ENCODE results near the gene KDM6B. TPM values are rescaled to one million over a fixed set of nuclear protein-coding genes. Genes with fewer than 3 reads are reported as not detected.

Gene KDM6B
- total RNA-seq, 1 experiment from 2014 or later: 29.0 TPM

DNA sequence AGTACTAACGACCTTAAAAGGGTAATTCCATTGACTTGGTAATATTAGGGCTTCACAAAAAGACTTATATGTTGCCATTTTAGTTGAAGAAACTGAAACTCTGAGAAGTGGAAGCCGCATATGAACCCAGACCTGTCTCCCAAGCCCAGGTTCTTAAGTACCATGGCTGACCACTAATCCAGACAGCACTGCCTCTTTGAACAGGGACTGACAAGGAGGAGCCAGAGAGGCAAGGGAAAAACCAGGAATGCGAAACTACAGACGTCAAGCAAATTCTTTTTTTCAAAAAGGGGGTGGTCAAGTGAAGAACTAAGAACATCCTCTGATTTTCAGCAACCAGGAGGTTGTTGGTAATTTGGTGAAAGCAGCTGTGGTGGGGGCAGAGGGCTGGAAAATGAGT is 39.0 kb downstream of the KDM6B start:
- Mint-ChIP-seq H3K4me3 (ENCODE audit: low read depth, unreplicated experiment) (no peak overlapping the region), H3K27me3 (ENCODE audit: unreplicated experiment) (no peaks in the 10 kb centered on the region), H3K4me1 (ENCODE audit: low read depth, unreplicated experiment) (no peaks in the 10 kb centered on the region), H3K27ac (ENCODE audit: unreplicated experiment) (no peak overlapping the region), H3K9me3 (ENCODE audit: low read depth, unreplicated experiment) (no peaks in the 10 kb centered on the region), H3K36me3 (ENCODE audit: insufficient read depth, unreplicated experiment) (no peaks in the 10 kb centered on the region)
- DNase-seq: no peak
- intact Hi-C loops (cut with micrococcal nuclease; ENCODE audit: unreplicated experiment): no loop called here
- BruUV-seq (replicated peaks): no TSS peak
- CTCF ChIA-PET: no interaction called here
- TF ChIP-seq, protein P1, sequence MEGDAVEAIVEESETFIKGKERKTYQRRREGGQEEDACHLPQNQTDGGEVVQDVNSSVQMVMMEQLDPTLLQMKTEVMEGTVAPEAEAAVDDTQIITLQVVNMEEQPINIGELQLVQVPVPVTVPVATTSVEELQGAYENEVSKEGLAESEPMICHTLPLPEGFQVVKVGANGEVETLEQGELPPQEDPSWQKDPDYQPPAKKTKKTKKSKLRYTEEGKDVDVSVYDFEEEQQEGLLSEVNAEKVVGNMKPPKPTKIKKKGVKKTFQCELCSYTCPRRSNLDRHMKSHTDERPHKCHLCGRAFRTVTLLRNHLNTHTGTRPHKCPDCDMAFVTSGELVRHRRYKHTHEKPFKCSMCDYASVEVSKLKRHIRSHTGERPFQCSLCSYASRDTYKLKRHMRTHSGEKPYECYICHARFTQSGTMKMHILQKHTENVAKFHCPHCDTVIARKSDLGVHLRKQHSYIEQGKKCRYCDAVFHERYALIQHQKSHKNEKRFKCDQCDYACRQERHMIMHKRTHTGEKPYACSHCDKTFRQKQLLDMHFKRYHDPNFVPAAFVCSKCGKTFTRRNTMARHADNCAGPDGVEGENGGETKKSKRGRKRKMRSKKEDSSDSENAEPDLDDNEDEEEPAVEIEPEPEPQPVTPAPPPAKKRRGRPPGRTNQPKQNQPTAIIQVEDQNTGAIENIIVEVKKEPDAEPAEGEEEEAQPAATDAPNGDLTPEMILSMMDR (IDR thresholded peaks at IDR 0.05; ENCODE audit: unreplicated experiment): no peak

DNA sequence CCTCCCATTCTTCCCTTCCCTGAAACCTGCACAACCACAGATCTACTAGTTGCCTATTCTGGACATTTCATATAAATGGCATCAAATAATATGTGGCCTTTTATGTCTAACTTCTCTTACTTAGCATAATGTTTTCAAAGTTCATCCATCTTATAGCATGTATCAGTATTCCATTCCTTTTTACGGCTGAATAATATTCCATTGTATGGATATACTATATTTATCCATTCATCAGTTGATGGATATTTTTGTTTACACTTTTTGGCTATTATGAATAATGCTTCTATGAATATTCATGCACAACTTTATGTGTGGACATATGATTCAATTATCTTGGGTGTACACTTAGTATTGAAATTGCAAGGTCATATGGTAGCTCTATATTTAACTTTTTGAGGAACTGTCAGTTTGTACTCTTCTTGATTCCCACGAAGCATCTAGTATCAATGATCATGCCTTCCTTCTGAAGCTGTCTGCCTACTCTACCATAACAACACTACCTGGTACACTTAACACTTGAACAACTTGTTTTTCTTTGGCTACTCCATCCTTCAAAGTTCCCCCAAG is 41.9 kb downstream of the KDM6B start:
- no peaks in the 10 kb centered on the region for H3K27me3 Mint-ChIP-seq (ENCODE audit: unreplicated experiment)
- CTCF ChIA-PET: no interaction called here
- intact Hi-C loops (cut with micrococcal nuclease; ENCODE audit: unreplicated experiment): no loop called here
- TF ChIP-seq, protein P1 (IDR thresholded peaks at IDR 0.05; ENCODE audit: unreplicated experiment): no peak
- no peak overlapping the region for H3K27ac Mint-ChIP-seq (ENCODE audit: unreplicated experiment)
- H3K4me1 Mint-ChIP-seq (ENCODE audit: low read depth, unreplicated experiment): no peaks in the 10 kb centered on the region
- DNase-seq: no peak
- BruUV-seq (replicated peaks): no TSS peak
- H3K36me3 Mint-ChIP-seq (ENCODE audit: insufficient read depth, unreplicated experiment): no peaks in the 10 kb centered on the region
- H3K9me3 Mint-ChIP-seq (ENCODE audit: low read depth, unreplicated experiment): no peaks in the 10 kb centered on the region
- H3K4me3 Mint-ChIP-seq (ENCODE audit: low read depth, unreplicated experiment): no peak overlapping the region

DNA sequence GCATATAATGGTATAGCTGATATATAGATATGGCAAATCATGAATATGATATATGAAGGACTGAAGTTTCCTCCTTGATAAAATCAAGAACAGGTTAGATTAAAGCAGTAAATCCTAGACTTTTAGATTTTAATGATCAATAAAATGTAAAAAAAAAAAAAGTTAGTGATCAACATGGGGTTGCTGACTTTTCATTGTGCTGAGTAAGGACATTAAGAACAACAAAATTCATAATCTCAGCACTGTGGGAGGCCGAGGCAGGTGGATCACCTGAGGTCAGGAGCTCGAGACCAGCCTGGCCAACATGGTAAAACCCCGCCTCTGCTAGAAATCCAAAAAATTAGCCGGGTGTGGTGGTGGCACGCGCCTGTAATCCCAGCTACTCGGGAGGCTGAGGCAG is 44.2 kb downstream of the KDM6B start:
- no peaks in the 10 kb centered on the region for H3K9me3 Mint-ChIP-seq (ENCODE audit: low read depth, unreplicated experiment)
- TF ChIP-seq, protein P1 (IDR thresholded peaks at IDR 0.05; ENCODE audit: unreplicated experiment): no peak
- CTCF ChIA-PET: no interaction called here
- DNase-seq: no peak
- H3K27me3 Mint-ChIP-seq (ENCODE audit: unreplicated experiment): no peaks in the 10 kb centered on the region
- no peak overlapping the region for H3K4me3 Mint-ChIP-seq (ENCODE audit: low read depth, unreplicated experiment)
- no peaks in the 10 kb centered on the region for H3K4me1 Mint-ChIP-seq (ENCODE audit: low read depth, unreplicated experiment)
- intact Hi-C loops (cut with micrococcal nuclease; ENCODE audit: unreplicated experiment): no loop called here
- no peak overlapping the region for H3K27ac Mint-ChIP-seq (ENCODE audit: unreplicated experiment)
- H3K36me3 Mint-ChIP-seq (ENCODE audit: insufficient read depth, unreplicated experiment): no peaks in the 10 kb centered on the region
- BruUV-seq (replicated peaks): no TSS peak

DNA sequence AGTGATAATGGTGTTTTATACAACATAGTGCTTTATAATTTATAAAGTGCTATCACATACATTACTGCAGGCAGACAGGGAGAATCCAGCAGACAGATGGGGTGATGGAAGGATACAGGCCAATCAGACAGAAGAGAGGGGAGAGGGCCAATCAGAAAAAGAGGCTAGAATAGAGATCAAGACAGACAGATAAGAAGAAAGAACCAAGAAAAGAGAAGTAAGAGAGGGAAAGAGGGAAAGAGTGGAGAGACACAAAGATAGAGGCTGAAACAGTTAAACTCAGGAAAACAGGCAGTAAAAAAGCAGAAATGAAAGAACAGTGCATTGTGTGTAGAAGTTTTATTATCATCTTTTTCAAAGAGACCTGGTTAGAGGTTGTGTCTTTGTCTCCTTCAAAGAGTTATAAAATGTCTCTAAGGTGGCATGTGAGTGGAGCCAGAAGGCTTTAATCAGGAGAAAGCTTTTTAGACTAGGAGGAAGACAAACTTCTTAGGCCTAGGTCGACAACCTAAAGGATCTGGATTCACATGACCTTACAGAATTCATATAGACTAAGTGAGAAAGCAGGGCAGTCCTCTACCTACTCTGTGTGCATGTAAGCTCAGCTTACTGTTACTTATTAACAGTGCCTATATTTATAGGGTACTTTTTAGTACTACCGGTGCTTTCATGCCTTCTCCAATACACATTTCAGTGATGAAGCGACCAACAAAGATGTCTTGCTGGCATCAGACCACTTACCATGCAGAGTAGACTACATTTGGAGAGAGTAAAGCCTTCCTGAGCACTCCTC is 46.3 kb downstream of the KDM6B start:
- Mint-ChIP-seq H3K27ac (ENCODE audit: unreplicated experiment) (no peak overlapping the region), H3K4me1 (ENCODE audit: low read depth, unreplicated experiment) (no peaks in the 10 kb centered on the region), H3K27me3 (ENCODE audit: unreplicated experiment) (no peaks in the 10 kb centered on the region), H3K4me3 (ENCODE audit: low read depth, unreplicated experiment) (no peak overlapping the region), H3K36me3 (ENCODE audit: insufficient read depth, unreplicated experiment) (peaks cover 10% of the 10 kb centered on the region), H3K9me3 (ENCODE audit: low read depth, unreplicated experiment) (no peaks in the 10 kb centered on the region)
- BruUV-seq (replicated peaks): no TSS peak
- CTCF ChIA-PET: no interaction called here
- DNase-seq: no peak
- intact Hi-C loops (cut with micrococcal nuclease; ENCODE audit: unreplicated experiment): loop anchor here (10.0 kb wide), 1 partner anchor 55 kb away; the partner anchor contains the start of genes CNTROB and TRAPPC1
- TF ChIP-seq, protein P1 (IDR thresholded peaks at IDR 0.05; ENCODE audit: unreplicated experiment): no peak

Measured in Calu3 (cell line).